ENCODE results near the gene VMO1.
"Not testable (repeated sequence)": the region's sequence is repeated elsewhere in the genome, so short reads cannot be mapped to it uniquely, and the experiment has no call there.

VMO1 gene, protein sequence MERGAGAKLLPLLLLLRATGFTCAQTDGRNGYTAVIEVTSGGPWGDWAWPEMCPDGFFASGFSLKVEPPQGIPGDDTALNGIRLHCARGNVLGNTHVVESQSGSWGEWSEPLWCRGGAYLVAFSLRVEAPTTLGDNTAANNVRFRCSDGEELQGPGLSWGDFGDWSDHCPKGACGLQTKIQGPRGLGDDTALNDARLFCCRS

GRCh38 chr17:4786106-4786511 lies at the start of gene VMO1:
Gene VMO1, minus strand, starts transcription at chr17:4786364. Its CDS starts 12 bp downstream, at chr17:4786352.
- DNase-seq (ENCODE audit: low read depth): peak; percentile 18
- H3K4me3 ChIP-seq (ENCODE audit: low read length): no peak within 1 kb of the TSS
- TF ChIP-seq, protein P1, sequence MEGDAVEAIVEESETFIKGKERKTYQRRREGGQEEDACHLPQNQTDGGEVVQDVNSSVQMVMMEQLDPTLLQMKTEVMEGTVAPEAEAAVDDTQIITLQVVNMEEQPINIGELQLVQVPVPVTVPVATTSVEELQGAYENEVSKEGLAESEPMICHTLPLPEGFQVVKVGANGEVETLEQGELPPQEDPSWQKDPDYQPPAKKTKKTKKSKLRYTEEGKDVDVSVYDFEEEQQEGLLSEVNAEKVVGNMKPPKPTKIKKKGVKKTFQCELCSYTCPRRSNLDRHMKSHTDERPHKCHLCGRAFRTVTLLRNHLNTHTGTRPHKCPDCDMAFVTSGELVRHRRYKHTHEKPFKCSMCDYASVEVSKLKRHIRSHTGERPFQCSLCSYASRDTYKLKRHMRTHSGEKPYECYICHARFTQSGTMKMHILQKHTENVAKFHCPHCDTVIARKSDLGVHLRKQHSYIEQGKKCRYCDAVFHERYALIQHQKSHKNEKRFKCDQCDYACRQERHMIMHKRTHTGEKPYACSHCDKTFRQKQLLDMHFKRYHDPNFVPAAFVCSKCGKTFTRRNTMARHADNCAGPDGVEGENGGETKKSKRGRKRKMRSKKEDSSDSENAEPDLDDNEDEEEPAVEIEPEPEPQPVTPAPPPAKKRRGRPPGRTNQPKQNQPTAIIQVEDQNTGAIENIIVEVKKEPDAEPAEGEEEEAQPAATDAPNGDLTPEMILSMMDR (IDR thresholded peaks at IDR 0.05; ENCODE audit: insufficient read depth, low read depth, low read length, missing control alignments): no peak

DNA sequence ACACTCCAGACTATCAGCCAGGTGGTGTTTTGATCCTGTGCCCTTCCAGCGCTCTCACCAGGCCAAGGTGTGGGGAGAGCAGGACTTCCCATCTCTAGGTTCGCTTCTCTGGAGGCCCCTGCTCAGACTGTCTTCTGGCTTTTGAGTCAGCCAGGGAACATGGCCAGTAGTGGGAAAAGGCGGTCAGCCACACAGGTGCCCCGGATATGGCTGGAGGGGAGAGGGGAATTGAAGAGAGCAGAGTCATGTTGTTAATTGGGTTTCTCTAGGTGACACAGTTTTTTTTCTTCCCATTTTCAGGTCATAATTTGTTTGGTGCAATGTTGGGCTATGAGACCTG lies 48.5 kb upstream of the VMO1 start:
- peak overlapping the region; percentile 84 for H3K4me3 ChIP-seq (ENCODE audit: low read length)
- no peak for DNase-seq (ENCODE audit: low read depth)

GRCh38 chr17:4833941-4834680 lies 47.9 kb upstream of the VMO1 start:
- H3K4me3 ChIP-seq (ENCODE audit: low read length): peak overlapping the region; percentile 84
- TF ChIP-seq, protein P1 (IDR thresholded peaks at IDR 0.05; ENCODE audit: insufficient read depth, low read depth, low read length, missing control alignments): no peak
- peak; percentile 28 for DNase-seq (ENCODE audit: low read depth)

More for the DNA sequence above, 48.5 kb upstream of the VMO1 start:
- TF ChIP-seq, protein P1 (IDR thresholded peaks at IDR 0.05; ENCODE audit: insufficient read depth, low read depth, low read length, missing control alignments): no peak

DNA sequence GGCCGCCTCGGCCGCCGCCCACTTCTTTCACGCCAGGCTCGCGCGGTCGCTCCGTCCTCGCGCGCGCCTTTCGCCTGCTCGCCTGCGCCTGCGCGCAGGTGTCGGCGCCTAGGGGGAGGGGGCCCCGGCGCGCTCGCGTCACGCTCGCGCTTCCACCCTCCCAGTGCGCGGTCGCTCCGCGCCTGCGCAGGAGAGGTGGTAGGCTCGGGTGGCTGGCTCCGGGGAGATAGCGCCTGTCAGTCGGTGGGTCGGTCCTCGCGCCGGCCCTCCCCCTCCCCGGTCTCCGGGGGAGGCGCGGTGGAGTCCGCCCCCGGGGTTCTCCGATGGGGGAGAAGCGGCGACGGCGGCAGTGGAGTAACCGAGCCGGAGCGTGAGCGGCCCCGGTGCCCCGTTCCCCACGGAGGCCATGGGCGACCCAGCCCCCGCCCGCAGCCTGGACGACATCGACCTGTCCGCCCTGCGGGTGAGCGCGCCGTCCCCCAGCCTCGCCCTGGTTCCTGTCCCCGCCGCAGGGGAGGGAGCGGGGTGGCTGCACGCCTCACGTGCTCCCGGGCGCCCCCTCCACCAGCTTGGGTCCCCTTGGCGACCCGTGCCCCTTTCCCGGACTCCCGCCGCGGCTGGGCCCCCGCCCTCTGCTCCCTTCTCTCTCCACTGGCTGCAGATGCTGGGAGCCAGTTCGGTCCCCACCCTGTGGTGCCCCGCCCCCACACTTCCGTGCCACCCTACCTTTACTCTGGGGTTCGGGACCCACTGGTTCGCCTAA lies 47.2 kb upstream of the VMO1 start, which contains the start of gene MINK1:
TSS of gene MINK1 (plus strand) at position 163 of the 763 bp plus-strand sequence. CDS start at position 407, 244 bp downstream.
- peak; percentile 95 for DNase-seq (ENCODE audit: low read depth)
- H3K4me3 ChIP-seq (ENCODE audit: low read length): peak within 1 kb of the TSS; percentile 84
- TF ChIP-seq, protein P1 (IDR thresholded peaks at IDR 0.05; ENCODE audit: insufficient read depth, low read depth, low read length, missing control alignments): no peak

- DNase-seq (ENCODE audit: low read depth): not testable (repeated sequence)
- peak overlapping the region; percentile 42 for H3K4me3 ChIP-seq (ENCODE audit: low read length)
Measured at GRCh38 chr17:4832829-4833177, 46.6 kb upstream of the VMO1 start.

DNA sequence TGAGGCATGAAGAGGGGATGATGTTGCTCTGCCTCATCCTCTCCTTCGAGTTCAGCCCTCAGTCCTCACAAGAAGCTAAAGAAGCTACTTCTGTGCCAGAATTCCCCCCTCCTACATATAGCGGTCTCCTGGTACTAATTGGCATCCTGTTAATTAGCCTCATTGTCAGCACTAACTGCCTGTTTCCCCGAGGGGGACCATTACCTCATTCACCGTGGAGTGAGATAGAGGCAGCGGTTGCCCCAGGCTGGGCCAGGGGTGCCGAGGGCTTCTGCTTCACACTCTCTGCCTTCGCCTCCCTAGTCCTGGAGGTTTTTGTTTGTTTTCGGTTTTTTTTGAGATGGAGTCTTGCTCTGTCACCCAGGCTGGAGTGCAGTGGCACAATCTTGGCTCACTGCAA lies 41.2 kb upstream of the VMO1 start:
- DNase-seq (ENCODE audit: low read depth): no peak
- H3K4me3 ChIP-seq (ENCODE audit: low read length): no peak overlapping the region

More for the DNA sequence above, 41.2 kb upstream of the VMO1 start:
- TF ChIP-seq, protein P1 (IDR thresholded peaks at IDR 0.05; ENCODE audit: insufficient read depth, low read depth, low read length, missing control alignments): no peak

Data from epithelial cell of esophagus (primary cell).